HepG2 (cell line): ENCODE measurements around the gene CXCR4. TPM values are rescaled to one million over a fixed set of nuclear protein-coding genes. Genes with fewer than 3 reads are reported as not detected.

Source experiments
- ATAC-seq: fragments of 200-7000 bp; cut with Tn5 transposase; 3 replicates; pipeline ENCODE4 v1.9.1; 2020; ENCODE audit warnings: mild to moderate bottlenecking, moderate library complexity
- BruUV-seq: library from RNA; stranded (reverse); fragments of 400-500 nt; replicated peaks from 2 replicates; lab custom pipeline; 2021; lab: Mats Ljungman, UMichigan
- CTCF ChIA-PET: fragments of 300-600 bp; formaldehyde crosslinking; extraction: SDS; loops from one replicate; lab custom pipeline; 2021; ENCODE audit warnings: low total read pairs, inconsistent platforms, low intra/inter-chr PET ratio; lab: Yijun Ruan, JAX
- POLR2A ChIA-PET: fragments of 350-600 bp; sonication (Branson Sonifier 250); formaldehyde crosslinking; loops from one replicate; lab custom pipeline; 2020; ENCODE audit warnings: antibody characterized with exemption, inconsistent platforms; lab: Yijun Ruan, JAX
- DNase-seq: peaks from one replicate; pipeline ENCODE4 v3.0.0-alpha.2; 2015; ENCODE audit warnings: low spot score
- FAIRE-seq: peaks from 3 replicates; lab custom pipeline; 2011; peaks lifted over from hg19 to GRCh38; lab: Jason Lieb, UNC
- H2AFZ ChIP-seq: one replicate; pipeline ENCODE4 v1.6.1; 2011; ENCODE audit warnings: low read length, inconsistent platforms
- H3K27ac ChIP-seq: fragments of 300-600 bp; 3 replicates; pipeline ENCODE4 v1.8.0; 2011; ENCODE audit warnings: mixed run types, mild to moderate bottlenecking, mixed read lengths, low read length, inconsistent platforms; ENCODE audit not compliant: insufficient read depth; ENCODE audit errors: extremely low read length
- H3K27me3 ChIP-seq, 2 experiments: fragments of 200-600 bp in 1 of 2; 2 replicates in 1 of 2; 3 replicates in 1 of 2; pipeline versions ENCODE4 v1.6.0 to v1.8.0; 2011; ENCODE audit warnings: low read length in 2 of 2, mild to moderate bottlenecking in 2 of 2, moderate library complexity in 2 of 2, inconsistent platforms in 1 of 2; ENCODE audit not compliant: insufficient read depth in 2 of 2, control insufficient read depth in 1 of 2
- H3K36me3 ChIP-seq, 2 experiments: fragments of 200-600 bp in 1 of 2; replicated peaks in 1 of 2; 2 replicates in 1 of 2; 3 replicates in 1 of 2; pipeline versions ENCODE4 v1.5.1 to v1.8.0; 2011; ENCODE audit warnings: low read length in 2 of 2, inconsistent platforms in 1 of 2; ENCODE audit not compliant: insufficient read depth in 2 of 2, control insufficient read depth in 1 of 2
- H3K4me1 ChIP-seq: 2 replicates; pipeline ENCODE4 v1.5.1; 2012; ENCODE audit warnings: low read length, inconsistent platforms; ENCODE audit not compliant: insufficient read depth
- H3K4me2 ChIP-seq: 2 replicates; pipeline ENCODE4 v1.6.0; 2011; ENCODE audit warnings: low read depth, low read length, inconsistent platforms
- H3K4me3 ChIP-seq, 3 experiments: fragments of 200-600 bp in 1 of 3; sonication (generic), shearing (Covaris generic) in 1 of 3; replicated peaks in 1 of 3; 2 replicates each; pipeline ENCODE4 v1.5.1; 2011 to 2016; ENCODE audit warnings: low read length in 3 of 3, inconsistent platforms in 2 of 3, low read depth in 2 of 3, mild to moderate bottlenecking in 2 of 3, control low read depth in 1 of 3, mixed read lengths in 1 of 3; ENCODE audit not compliant: insufficient read depth in 1 of 3
- H3K79me2 ChIP-seq: one replicate; pipeline ENCODE4 v1.6.1; 2011; ENCODE audit warnings: low read length, inconsistent platforms; ENCODE audit not compliant: insufficient read depth
- H3K9ac ChIP-seq: 2 replicates; pipeline ENCODE4 v1.6.0; 2011; ENCODE audit warnings: mild to moderate bottlenecking, low read depth, low read length, inconsistent platforms; ENCODE audit not compliant: insufficient read depth
- H3K9me3 ChIP-seq: 2 replicates; pipeline ENCODE4 v1.5.1; 2012; ENCODE audit warnings: mild to moderate bottlenecking, low read length
- H4K20me1 ChIP-seq: 2 replicates; pipeline ENCODE4 v1.6.0; 2011; ENCODE audit warnings: inconsistent platforms, mild to moderate bottlenecking, low read length, moderate library complexity; ENCODE audit not compliant: insufficient read depth
- EZH2 ChIP-seq: conservative IDR thresholded peaks from 2 replicates; pipeline ENCODE4 v1.6.1; 2012; ENCODE audit warnings: mild to moderate bottlenecking, low read depth, low read length, moderate library complexity
- NCOA2 ChIP-seq: sonication (generic); formaldehyde crosslinking; IDR thresholded peaks from 2 replicates; pipeline ENCODE4 v1.8.0; 2022; ENCODE audit warnings: inconsistent platforms
- PHB2 ChIP-seq: fragments of 450-650 bp; IDR thresholded peaks from 2 replicates; pipeline ENCODE4 v1.6.1; 2018; ENCODE audit not compliant: partially characterized antibody
- POLR2AphosphoS2 ChIP-seq: IDR thresholded peaks from 2 replicates; pipeline ENCODE4 v1.6.1; 2011; ENCODE audit warnings: low read depth, low read length, improper control_type of control experiment
- SPEN ChIP-seq: sonication (generic); formaldehyde crosslinking; IDR thresholded peaks from 2 replicates; pipeline ENCODE4 v1.5.1; 2020; ENCODE audit warnings: low read depth, mild to moderate bottlenecking, missing genetic modification reagents
- ZNF232 ChIP-seq: sonication (generic); formaldehyde crosslinking; IDR thresholded peaks from 2 replicates; pipeline ENCODE4 v1.4.0; 2020; ENCODE audit warnings: missing genetic modification reagents, borderline replicate concordance
- ZNF253 ChIP-seq: sonication (generic); formaldehyde crosslinking; IDR thresholded peaks from 2 replicates; pipeline ENCODE4 v1.8.0; 2022; ENCODE audit warnings: mild to moderate bottlenecking, missing genetic modification reagents, borderline replicate concordance
- ZNF343 ChIP-seq: sonication (generic); formaldehyde crosslinking; IDR thresholded peaks from 2 replicates; pipeline ENCODE4 v1.4.0; 2020; ENCODE audit warnings: mild to moderate bottlenecking, missing genetic modification reagents
- ZNF605 ChIP-seq: sonication (generic); formaldehyde crosslinking; IDR thresholded peaks from 2 replicates; pipeline ENCODE4 v1.8.0; 2022; ENCODE audit warnings: mild to moderate bottlenecking, missing genetic modification reagents
- ZNF672 ChIP-seq: sonication (generic); formaldehyde crosslinking; IDR thresholded peaks from 2 replicates; pipeline ENCODE4 v1.8.1; 2022; ENCODE audit warnings: missing genetic modification reagents
- WGBS: methylation state at CpG from one replicate; pipeline ENCODE4 v1.1.6; 2017; ENCODE audit warnings: low lambda C conversion rate; 5-methylcytosine and 5-hydroxymethylcytosine counted together
- in situ Hi-C: cut with HindIII; loops from 2 replicates; pipeline ENCODE4 v1.10.0; 2017; ENCODE audit warnings: low pct_unique_long_range_greater_than_20kb; ENCODE audit not compliant: extremely low pct_ligation_motif_present
- intact Hi-C: fragments of 100-400 bp; cut with micrococcal nuclease; formaldehyde crosslinking; loops from one replicate; pipeline ENCODE4 v1.10.0; 2022; ENCODE audit not compliant: unreplicated experiment
- polyA plus RNA-seq, 8 experiments: library from polyadenylated mRNA; depleted of rRNA in 3 of 8; stranded (reverse) in 7 of 8; unstranded in 1 of 8; fragments of >200 nt; fragmentation: Illumina TruSeq in 4 of 8; extraction: Trizol in 4 of 8; gene quantifications; 2 replicates each; pipeline versions ENCODE4 v1.2.1 to v1.2.3, GENCODE V29; 2011 to 2016; ENCODE audit warnings: low read depth in 4 of 8, missing spikeins in 1 of 8, mixed read lengths in 1 of 8; ENCODE audit not compliant: insufficient read depth in 1 of 8
- total RNA-seq, 5 experiments: library from RNA; depleted of rRNA; stranded (reverse); fragments of >200 nt; fragmentation: Illumina TruSeq; extraction: Trizol; gene quantifications; 2 replicates each; pipeline ENCODE4 v1.2.3, GENCODE V29; 2016; ENCODE audit warnings: low read depth in 1 of 5
- TF ChIP-seq, protein P1 (sequence below): sonication (generic); formaldehyde crosslinking; IDR thresholded peaks from 2 replicates; pipeline ENCODE4 v1.9.0; 2022; ENCODE audit warnings: low read depth, missing genetic modification reagents
- TF ChIP-seq, protein P2 (sequence below): sonication (generic); formaldehyde crosslinking; IDR thresholded peaks from 2 replicates; pipeline ENCODE4 v1.4.0; 2020; ENCODE audit warnings: missing genetic modification reagents, borderline replicate concordance
- TF ChIP-seq, protein P3 (sequence below): sonication (generic); formaldehyde crosslinking; IDR thresholded peaks from 2 replicates; pipeline ENCODE4 v1.4.0; 2020; ENCODE audit warnings: missing genetic modification reagents, borderline replicate concordance

Gene CXCR4
- total and polyA plus RNA-seq, 2 of the 13 experiments (the other 11 are each of a cell fraction or from before 2014, with no cell fraction given), result 0.34 to 0.55 TPM

DNA sequence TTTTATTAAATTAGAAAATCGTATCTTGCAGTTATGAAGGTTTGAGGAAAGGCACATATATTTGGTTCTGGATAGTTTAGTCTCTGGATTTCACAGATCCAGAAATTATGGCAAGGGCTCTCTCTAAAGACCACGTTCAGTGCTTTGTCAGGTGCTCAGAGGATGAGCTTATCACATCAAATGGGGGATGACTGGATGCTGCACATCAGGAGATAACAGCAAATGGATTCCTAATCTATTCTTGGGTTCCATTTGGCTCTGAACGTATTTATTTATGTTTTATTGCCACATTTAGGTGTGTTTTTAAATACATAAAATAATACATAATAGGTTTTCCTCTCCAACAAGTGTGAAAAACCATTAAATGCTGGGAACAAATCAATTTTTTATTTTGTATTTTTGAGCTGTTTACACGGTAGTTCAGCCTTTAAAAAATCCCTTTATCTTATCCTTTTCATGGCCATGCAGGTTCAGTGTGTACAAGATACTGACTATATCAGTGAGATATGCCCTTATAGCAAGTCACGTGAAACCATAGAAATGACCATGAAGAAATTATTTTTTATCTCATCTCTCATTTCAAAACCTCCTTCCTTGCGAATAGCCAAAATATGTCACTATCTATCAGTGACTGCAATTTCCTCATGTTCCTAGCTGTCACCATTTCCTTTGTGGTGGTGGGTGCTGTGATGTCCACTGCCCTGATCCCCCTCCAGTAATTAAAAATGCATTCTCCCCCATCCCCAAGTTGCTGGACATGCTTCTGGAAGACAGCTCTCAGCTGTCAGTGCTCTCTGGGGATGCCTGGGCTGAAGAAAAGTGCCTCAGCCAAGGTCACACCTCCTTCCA, 25.9 kb upstream of the CXCR4 start (continued):
- TF ChIP-seq, protein P1, sequence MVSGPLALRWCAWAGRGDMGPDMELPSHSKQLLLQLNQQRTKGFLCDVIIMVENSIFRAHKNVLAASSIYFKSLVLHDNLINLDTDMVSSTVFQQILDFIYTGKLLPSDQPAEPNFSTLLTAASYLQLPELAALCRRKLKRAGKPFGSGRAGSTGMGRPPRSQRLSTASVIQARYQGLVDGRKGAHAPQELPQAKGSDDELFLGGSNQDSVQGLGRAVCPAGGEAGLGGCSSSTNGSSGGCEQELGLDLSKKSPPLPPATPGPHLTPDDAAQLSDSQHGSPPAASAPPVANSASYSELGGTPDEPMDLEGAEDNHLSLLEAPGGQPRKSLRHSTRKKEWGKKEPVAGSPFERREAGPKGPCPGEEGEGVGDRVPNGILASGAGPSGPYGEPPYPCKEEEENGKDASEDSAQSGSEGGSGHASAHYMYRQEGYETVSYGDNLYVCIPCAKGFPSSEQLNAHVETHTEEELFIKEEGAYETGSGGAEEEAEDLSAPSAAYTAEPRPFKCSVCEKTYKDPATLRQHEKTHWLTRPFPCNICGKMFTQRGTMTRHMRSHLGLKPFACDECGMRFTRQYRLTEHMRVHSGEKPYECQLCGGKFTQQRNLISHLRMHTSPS (CRISPR knock-in tag), result no peak
- no peak for TF ChIP-seq POLR2AphosphoS2
- TF ChIP-seq ZNF343 (CRISPR knock-in tag), result no peak
- no peak for TF ChIP-seq EZH2
- TF ChIP-seq SPEN (CRISPR knock-in tag), result no peak

DNA sequence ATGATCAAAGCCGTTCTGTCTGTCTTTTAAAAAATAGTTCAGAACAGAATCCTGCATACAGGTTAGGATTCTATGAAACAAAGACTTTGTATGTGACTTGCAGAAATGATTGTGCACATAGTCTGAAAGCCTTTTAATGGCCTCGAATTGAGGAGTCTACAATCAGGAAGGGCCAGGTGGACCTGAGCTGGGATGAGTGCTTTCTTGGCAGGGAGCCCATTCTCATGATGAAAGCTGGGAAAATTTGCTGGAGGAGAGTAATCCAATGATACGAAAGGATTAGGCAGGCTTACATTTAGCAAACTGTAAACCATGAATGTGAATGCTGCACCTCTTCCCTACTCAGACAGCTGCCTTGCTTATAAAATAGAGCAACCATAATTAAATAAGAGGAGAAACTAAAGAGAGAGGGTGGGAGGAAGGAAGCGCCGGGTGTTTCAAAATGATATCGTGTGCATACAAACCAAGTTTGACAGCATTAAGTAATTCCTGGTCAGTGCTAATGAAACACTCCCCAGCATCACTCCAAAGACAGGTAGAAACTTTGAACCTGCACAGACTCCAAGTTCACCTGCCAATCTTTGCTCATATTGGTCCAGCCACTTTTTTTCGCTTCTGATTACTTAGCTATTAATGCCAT, 23.7 kb upstream of the CXCR4 start:
- no TSS peak for BruUV-seq
- Histone ChIP-seq H3K4me3 (no peak overlapping the region), H3K4me1 (no peaks in the 10 kb centered on the region), H3K9me3 (no peaks in the 10 kb centered on the region), H3K79me2 (no peaks in the 10 kb centered on the region), H4K20me1 (no peaks in the 10 kb centered on the region), H3K9ac (no peak overlapping the region), H3K27me3 (peaks cover 0 to 11% of the 10 kb centered on the region in 2 experiments; a peak in 1 of 5 replicates), H3K36me3 (no peaks in the 10 kb centered on the region), H3K27ac (no peak overlapping the region), H2AFZ (no peak overlapping the region), H3K4me2 (no peak overlapping the region)
- POLR2A ChIA-PET, result no interaction called here
- CTCF ChIA-PET, result no interaction called here
- ATAC-seq, result no peak
- DNase-seq, result no peak
- FAIRE-seq, result no peak
- in situ Hi-C loops, result no loop called here
- intact Hi-C loops, result no loop called here
- WGBS, result 3% methylated on average over 7 of the region's 7 CpGs
- no peak for TF ChIP-seq ZNF232 (CRISPR knock-in tag)
- TF ChIP-seq ZNF672, result no peak
- no peak for TF ChIP-seq ZNF253 (CRISPR knock-in tag)
- TF ChIP-seq, protein P2, sequence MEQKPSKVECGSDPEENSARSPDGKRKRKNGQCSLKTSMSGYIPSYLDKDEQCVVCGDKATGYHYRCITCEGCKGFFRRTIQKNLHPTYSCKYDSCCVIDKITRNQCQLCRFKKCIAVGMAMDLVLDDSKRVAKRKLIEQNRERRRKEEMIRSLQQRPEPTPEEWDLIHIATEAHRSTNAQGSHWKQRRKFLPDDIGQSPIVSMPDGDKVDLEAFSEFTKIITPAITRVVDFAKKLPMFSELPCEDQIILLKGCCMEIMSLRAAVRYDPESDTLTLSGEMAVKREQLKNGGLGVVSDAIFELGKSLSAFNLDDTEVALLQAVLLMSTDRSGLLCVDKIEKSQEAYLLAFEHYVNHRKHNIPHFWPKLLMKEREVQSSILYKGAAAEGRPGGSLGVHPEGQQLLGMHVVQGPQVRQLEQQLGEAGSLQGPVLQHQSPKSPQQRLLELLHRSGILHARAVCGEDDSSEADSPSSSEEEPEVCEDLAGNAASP (CRISPR knock-in tag), result no peak
- TF ChIP-seq NCOA2 (CRISPR knock-in tag), result no peak
- TF ChIP-seq, protein P3, sequence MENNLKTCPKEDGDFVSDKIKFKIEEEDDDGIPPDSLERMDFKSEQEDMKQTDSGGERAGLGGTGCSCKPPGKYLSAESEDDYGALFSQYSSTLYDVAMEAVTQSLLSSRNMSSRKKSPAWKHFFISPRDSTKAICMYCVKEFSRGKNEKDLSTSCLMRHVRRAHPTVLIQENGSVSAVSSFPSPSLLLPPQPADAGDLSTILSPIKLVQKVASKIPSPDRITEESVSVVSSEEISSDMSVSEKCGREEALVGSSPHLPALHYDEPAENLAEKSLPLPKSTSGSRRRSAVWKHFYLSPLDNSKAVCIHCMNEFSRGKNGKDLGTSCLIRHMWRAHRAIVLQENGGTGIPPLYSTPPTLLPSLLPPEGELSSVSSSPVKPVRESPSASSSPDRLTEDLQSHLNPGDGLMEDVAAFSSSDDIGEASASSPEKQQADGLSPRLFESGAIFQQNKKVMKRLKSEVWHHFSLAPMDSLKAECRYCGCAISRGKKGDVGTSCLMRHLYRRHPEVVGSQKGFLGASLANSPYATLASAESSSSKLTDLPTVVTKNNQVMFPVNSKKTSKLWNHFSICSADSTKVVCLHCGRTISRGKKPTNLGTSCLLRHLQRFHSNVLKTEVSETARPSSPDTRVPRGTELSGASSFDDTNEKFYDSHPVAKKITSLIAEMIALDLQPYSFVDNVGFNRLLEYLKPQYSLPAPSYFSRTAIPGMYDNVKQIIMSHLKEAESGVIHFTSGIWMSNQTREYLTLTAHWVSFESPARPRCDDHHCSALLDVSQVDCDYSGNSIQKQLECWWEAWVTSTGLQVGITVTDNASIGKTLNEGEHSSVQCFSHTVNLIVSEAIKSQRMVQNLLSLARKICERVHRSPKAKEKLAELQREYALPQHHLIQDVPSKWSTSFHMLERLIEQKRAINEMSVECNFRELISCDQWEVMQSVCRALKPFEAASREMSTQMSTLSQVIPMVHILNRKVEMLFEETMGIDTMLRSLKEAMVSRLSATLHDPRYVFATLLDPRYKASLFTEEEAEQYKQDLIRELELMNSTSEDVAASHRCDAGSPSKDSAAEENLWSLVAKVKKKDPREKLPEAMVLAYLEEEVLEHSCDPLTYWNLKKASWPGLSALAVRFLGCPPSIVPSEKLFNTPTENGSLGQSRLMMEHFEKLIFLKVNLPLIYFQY (CRISPR knock-in tag), result no peak
- TF ChIP-seq PHB2, result no peak
- no peak for TF ChIP-seq ZNF605 (CRISPR knock-in tag)
